ENCODE data around the gene SRP68. TPM values are rescaled to one million over a fixed set of nuclear protein-coding genes. Genes with fewer than 3 reads are reported as not detected.
"Not testable (repeated sequence)": the region's sequence is repeated elsewhere in the genome, so short reads cannot be mapped to it uniquely, and the experiment has no call there.

Gene SRP68
- total RNA-seq, 1 donor from 2014 or later, result 30.8 TPM

DNA sequence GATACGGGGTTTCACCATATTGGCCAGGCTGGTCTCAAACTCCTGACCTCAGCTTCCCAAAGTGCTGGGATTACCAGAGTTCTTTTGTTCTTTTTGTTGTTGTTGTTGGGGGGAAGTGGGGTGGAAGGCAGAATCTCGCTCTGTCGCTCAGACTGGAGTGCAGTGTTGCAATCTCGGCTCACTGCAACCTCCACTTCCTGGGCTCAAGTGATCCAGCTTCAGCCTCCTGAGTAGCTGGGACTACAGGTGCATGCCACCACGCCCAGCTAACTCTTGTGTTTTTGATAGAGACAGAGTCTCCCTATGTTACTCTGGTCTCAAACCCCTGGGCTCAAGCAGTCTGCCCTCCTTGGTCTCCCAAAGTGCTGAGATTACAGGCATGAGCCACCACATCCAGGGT lies 6.1 kb upstream of the SRP68 start:
- DNase-seq (ENCODE audit: low spot score); ATAC-seq: not testable (repeated sequence)

DNA sequence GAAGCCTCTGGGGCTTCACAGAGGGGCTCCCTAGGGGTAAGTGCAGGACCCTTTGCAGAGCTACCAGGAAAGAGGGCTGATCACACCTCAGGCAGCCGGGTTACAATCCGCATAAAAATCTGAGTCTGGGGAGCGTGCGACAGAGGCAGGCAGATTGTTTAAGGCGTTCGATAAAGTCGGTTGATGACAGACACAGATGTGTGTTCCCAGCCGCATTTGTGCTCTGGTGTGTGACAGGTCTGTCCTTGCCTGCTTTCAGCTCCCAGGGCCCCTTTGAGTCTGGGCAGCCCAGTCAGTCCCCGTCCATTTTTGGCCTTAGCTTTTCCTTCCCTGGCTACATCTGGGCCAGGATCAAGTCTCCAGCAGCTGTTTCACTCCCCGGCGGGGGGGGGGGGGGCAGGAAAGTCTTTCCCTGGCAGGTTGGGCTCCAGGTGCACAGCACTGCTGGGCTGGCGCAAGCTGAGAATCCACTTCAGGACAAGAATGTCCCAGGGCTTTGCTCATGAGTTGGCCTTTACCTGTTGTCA lies 5.3 kb upstream of the SRP68 start:
- no peak for DNase-seq (ENCODE audit: low spot score)
- no peak for ATAC-seq

GRCh38 chr17:76076765-76077583 lies 4.7 kb upstream of the SRP68 start:
- DNase-seq (ENCODE audit: low spot score), result no peak
- no peak for ATAC-seq

GRCh38 chr17:76076146-76076764 lies 3.9 kb upstream of the SRP68 start:
- DNase-seq (ENCODE audit: low spot score), result no peak

DNA sequence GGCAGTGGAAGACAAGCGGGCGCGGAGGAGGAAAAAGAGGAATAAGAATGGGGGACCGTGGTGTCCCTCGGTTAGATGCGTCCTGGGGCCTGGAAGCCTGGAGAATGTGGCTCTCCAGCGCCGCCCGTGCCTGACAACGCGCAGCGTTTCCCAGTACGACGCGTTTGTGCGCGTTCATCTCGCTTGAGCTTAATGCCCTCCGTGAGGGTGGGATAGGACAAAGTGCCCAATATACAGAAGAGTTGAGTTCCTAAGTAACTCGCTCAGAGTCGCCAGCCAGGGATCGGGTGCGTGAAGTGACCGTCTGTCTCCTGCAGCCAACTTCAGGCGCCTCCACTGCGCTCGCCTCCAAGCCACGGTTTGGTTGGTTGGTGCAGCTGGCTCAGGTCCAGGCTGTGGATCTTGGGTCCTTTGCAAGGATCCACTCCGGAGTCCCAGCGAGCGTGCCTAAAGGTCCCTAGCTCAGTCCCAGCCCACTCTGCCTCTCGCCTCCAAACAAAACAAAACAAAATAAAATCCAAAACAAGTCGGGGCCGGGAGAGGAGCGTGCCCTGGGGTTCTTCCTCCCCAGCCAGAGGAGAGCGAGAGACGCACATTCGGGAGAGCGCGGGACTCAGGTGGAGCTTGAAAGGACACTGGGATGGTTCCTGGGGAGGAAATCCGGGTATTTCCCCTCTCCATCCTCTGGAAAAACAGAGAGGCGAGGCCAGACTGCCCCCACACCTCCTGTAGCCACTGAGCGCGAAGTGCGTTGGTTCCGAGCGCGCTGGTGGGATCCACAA lies 3.2 kb upstream of the SRP68 start:
- ATAC-seq, result no peak
- DNase-seq (ENCODE audit: low spot score), result no peak

More at GRCh38 chr17:76076146-76076764, 3.9 kb upstream of the SRP68 start:
- no peak for ATAC-seq

DNA sequence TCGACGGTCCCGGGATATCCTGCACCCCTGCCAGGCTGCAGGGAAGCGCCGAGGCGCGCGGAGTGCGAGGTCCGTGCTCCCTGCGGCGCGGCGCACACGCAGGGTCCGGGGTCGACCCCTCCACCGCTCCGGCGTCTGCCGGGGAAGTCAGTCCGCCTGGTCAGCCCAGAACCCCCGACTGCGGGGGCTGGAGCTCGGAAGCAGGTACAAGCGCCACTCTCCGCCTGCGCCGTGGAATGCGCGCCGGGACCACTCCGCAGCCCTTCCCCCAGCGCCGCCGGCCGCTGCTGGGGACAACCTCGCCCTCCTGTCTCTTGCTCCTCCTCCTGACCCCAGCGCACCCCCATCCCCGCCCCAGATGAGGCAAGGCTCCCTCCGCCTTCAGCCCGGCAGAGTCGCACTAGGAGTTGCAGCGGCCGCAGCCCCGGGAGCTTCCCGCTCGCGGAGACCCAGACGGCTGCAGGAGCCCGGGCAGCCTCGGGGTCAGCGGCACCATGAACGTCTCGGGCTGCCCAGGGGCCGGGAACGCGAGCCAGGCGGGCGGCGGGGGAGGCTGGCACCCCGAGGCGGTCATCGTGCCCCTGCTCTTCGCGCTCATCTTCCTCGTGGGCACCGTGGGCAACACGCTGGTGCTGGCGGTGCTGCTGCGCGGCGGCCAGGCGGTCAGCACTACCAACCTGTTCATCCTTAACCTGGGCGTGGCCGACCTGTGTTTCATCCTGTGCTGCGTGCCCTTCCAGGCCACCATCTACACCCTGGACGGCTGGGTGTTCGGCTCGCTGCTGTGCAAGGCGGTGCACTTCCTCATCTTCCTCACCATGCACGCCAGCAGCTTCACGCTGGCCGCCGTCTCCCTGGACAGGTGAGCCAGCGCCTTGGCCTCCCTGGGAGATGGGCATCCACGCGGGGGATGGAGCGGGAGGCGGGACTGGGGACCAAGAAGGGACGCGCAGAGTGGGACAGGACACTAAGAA lies 2.4 kb upstream of the SRP68 start, which contains the start of gene GALR2:
Gene GALR2 (plus strand): TSS at position 392 of the 974 bp plus-strand sequence. CDS start 103 bp downstream, at position 495.
- ATAC-seq (no peak), DNase-seq (ENCODE audit: low spot score) (no peak)

GRCh38 chr17:76071531-76072147 lies 678 bp downstream of the SRP68 start:
- ATAC-seq (peak; percentile 12), DNase-seq (ENCODE audit: low spot score) (no peak)

- DNase-seq (ENCODE audit: low spot score) (no peak), ATAC-seq (no peak)
Observed at GRCh38 chr17:76065775-76066174, 6.5 kb downstream of the SRP68 start.

DNA sequence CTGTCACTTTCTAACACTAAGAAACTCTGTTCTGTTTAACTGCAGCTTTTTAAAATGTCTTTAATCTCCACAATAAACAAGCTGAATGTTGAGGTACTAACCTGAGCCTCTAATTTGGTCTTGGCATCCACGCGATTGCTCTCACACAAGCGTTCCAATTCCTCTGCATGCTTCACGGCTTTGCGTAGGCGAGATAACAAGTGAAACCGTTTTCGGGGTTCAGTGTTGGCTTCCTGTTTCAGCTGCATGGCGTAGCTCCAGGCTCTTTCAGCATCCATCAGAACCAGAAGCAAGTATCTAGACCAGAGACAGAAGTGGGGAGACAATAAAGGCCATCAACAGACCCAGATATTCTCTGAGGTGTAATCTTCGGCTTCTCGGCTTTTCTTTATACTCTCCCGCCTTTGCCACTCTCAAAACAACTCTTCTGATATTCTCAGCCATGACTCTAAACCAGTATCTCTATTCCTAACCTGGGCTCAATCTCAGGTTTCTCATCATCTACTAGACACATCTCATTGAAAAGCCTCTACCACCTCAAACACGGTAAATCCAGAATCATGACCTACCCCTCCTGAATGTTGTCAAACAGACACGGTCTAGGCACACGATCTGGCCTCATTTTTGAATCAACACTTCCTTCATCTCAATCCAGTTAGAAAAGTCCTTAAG lies 8.3 kb downstream of the SRP68 start:
- no peak for DNase-seq (ENCODE audit: low spot score)
- no peak for ATAC-seq

- ATAC-seq; DNase-seq (ENCODE audit: low spot score): not testable (repeated sequence)
Observed at GRCh38 chr17:76058264-76058663, 14.1 kb downstream of the SRP68 start.

DNA sequence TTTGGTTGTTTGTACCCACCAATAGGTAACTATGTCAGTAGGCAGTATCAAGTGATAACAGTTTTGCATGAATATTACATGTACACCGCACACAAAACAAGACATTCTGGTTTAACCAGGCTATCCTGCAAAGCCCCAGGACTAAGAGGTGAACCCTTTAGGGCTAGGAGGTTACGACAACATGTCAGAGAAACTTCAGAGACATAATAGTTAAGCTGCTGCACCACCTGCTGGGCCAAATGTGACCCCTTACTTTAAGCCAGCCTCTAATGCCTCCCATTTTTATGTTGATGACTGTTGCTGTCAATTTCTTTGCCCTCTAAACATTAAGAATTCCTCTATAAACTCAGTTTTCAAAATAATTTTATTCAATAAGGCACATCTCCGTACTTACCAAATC lies 15.4 kb downstream of the SRP68 start:
- ATAC-seq (no peak), DNase-seq (ENCODE audit: low spot score) (no peak)

- no peak for DNase-seq (ENCODE audit: low spot score)
- ATAC-seq, result no peak
Observed at GRCh38 chr17:76054112-76054476, 18.2 kb downstream of the SRP68 start.

DNA sequence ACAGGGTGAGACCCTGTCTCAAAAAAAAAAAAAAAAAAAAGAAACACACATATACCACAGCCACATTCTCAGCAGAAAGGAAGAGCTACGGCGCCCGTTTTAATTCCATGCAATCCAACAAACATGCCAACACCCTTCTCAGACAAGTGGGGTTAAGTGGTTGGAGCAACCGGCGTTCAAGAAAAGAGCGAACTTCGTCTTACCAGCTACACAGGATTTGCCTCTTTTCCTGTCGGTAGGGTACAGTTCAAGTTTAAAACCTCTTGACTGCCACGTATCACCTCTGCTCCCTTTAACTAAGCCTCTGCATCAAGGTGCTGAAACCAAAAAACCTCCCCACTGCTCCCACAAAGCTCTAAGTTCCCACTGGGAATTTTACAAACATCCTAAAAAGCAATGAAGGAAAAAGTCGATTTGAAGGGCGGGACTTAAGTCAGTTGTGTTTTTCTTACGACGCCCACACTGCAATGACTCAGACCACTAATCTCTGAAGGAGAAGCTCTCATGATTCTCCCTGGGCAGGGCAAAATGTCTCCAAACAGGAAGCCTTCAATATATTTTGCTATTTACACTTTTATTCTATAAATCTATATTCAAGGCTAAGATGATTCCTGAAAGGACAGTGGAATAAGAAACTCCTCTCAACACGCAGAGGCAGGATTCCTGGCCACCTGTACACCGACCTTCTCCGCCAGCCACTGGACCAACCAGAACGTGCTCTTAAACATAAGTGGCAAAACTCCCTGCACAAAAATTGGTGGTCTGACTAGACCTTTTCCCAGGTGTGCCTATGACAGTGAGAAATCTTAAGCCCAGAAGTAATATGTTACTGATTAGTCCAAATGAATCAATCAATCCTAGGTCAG lies 18.8 kb downstream of the SRP68 start:
- no peak for ATAC-seq
- no peak for DNase-seq (ENCODE audit: low spot score)

DNA sequence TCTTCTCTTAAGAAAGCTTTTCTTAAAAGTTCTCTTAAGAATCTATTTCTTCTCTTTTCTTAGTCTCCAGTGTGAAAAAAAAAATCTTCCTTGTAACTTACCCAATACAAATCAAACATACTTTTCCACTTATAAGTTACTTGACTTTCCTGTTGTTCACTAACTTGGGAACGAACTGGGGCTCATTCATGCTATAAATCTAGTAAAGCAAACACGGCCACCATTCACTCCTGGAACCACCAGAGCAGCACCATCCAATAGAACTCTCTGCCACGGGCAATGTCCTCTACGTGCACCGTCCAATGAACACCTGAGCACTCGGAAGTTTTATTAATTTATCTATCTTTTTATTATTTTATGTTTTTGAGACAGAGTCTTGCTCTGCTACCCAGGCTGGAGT lies 20.8 kb downstream of the SRP68 start:
- DNase-seq (ENCODE audit: low spot score) (no peak), ATAC-seq (no peak)

DNA sequence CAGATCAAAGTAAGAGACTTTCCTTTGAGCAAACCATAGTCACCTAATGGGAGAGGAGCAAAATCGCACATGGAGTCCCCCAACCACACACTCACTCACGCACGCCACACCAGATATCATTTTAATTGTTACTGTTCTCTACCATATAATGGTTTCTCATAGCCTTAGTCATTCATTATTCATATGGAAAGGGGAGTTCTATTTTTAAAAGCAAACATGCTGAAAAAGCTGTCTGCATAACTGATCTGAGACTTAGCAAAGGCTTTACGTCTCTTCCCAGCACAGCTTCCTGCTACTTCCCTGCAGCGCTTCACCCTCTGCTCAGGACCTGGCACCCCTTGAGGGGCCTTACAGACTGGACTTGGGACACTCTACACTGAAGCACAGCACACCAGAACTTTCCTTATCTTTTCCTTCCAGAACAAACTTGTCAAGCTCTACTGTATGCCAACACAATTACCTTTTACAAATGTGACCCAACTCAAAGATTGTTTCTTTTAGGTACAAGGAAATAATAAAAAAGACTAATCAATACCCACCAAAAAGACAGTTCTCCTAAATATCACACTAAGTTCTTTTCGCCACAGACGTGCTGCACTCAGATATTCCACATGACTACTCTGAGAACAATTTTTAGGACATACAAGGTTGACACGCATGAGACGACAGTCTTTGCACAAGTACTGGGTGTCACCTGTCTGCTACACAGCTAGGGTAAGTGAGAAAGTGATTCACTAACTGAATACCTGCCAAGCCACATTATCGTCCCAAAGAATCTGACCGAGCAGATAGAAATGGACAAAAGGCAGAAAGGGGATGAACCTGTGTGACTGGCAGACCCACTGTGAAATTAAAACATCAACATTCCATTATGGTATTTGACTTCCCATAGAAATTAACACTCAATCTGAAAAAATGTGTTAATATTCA lies 21.5 kb downstream of the SRP68 start:
- ATAC-seq (no peak), DNase-seq (ENCODE audit: low spot score) (no peak)

DNA sequence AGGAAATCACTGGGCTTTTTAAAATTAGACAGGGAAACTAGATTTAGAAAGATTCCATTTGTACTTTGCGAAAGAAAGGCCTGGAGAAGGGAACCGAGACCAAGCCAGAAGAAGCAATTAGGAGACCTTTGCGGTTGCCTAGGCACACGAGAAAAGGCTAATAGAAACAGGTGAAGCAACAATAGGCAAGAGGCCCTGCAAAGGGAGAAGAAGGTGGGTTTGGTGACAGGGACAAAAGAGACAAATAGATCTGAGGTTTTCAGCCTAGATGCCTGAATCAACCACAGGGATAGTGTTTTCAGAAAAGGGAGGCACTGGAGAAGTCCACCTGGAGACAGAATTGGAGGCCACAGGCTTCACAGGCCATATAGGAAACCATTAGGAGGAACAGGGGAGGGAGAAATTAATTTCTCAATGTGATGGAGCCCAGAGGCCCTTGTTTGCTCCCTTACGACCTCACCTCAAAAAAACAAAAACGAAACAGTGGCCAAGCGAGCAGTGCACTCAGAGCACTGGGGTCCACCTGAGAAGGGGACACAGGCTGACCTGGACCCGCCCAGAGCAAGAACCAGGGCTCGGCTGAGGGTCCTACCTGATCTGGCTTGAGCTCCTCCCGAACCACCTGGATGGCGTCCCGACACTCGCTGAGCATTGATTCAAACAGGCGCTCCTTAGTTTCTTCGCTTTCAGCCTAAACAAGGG lies 22.3 kb downstream of the SRP68 start:
- ATAC-seq, result no peak
- no peak for DNase-seq (ENCODE audit: low spot score)

All from left lobe of liver (tissue), 2 donors.